Measurements from ENCODE around the gene IGSF23.

GRCh38 chr19:44664976-44665375 lies 51.6 kb downstream of the IGSF23 start:
- TF ChIP-seq CTCF (IDR thresholded peaks at IDR 0.05) (no peak), POLR2AphosphoS5 (IDR thresholded peaks at IDR 0.05) (no peak)

Measured in sigmoid colon (tissue), 4 donors.